HepG2 (cell line): Measurements from ENCODE around the gene IGF2. TPM values are rescaled to one million over a fixed set of nuclear protein-coding genes. Genes with fewer than 3 reads are reported as not detected.

Experiments used
- HNRNPH1 ChIP-seq: fragments of 200-400 bp; formaldehyde crosslinking; optimal IDR thresholded peaks from 2 replicates; pipeline ENCODE3; 2017; ENCODE audit warnings: mild to moderate bottlenecking, low read depth, low read length
- HOXA9 ChIP-seq: sonication (generic); formaldehyde crosslinking; IDR thresholded peaks from 2 replicates; pipeline ENCODE4 v1.8.1; 2022; ENCODE audit warnings: missing genetic modification reagents, mild to moderate bottlenecking, moderate library complexity, borderline replicate concordance
- KDM6A ChIP-seq: IDR thresholded peaks from 2 replicates; pipeline ENCODE4 v1.6.1; 2016; ENCODE audit warnings: low read depth
- KMT2B ChIP-seq: IDR thresholded peaks from 2 replicates; pipeline ENCODE4 v1.6.1; 2016; ENCODE audit warnings: missing genetic modification reagents, missing compliant biosample characterization
- RBFOX2 ChIP-seq: fragments of 200-400 bp; formaldehyde crosslinking; IDR thresholded peaks from 2 replicates; pipeline ENCODE4 v1.6.1; 2017; ENCODE audit warnings: low read depth, mild to moderate bottlenecking, low read length
- SRF ChIP-seq: IDR thresholded peaks from 2 replicates; pipeline ENCODE4 v1.6.1; 2011; ENCODE audit warnings: mild to moderate bottlenecking, low read depth, low read length, moderate library complexity
- YEATS2 ChIP-seq: sonication (generic); formaldehyde crosslinking; IDR thresholded peaks from 2 replicates; pipeline ENCODE4 v1.4.0; 2020; ENCODE audit warnings: missing genetic modification reagents, borderline replicate concordance
- ZBTB4 ChIP-seq: sonication (generic); formaldehyde crosslinking; IDR thresholded peaks from 2 replicates; pipeline ENCODE4 v1.4.0; 2020; ENCODE audit warnings: missing genetic modification reagents, mild to moderate bottlenecking, borderline replicate concordance
- ZBTB44 ChIP-seq: sonication (generic); formaldehyde crosslinking; IDR thresholded peaks from 2 replicates; pipeline ENCODE4 v1.4.0; 2020; ENCODE audit warnings: missing genetic modification reagents
- ZNF263 ChIP-seq: sonication (generic); formaldehyde crosslinking; IDR thresholded peaks from 2 replicates; pipeline ENCODE4 v1.4.0; 2020; ENCODE audit warnings: missing genetic modification reagents
- ZNF407 ChIP-seq: sonication (generic); formaldehyde crosslinking; IDR thresholded peaks from one replicate; pipeline ENCODE4 v1.5.1; 2020; ENCODE audit warnings: mild to moderate bottlenecking, missing genetic modification reagents; ENCODE audit errors: not compliant biosample characterization
- ZNF607 ChIP-seq: sonication (generic); formaldehyde crosslinking; IDR thresholded peaks from 2 replicates; pipeline ENCODE4 v1.5.1; 2020; ENCODE audit warnings: missing genetic modification reagents, mild to moderate bottlenecking, borderline replicate concordance
- ZNF660 ChIP-seq: sonication (generic); formaldehyde crosslinking; IDR thresholded peaks from 2 replicates; pipeline ENCODE4 v1.5.1; 2020; ENCODE audit warnings: mild to moderate bottlenecking, low read depth, missing genetic modification reagents, borderline replicate concordance
- ZNF703 ChIP-seq: sonication (generic); formaldehyde crosslinking; IDR thresholded peaks from 2 replicates; pipeline ENCODE4 v1.5.1; 2020; ENCODE audit warnings: missing genetic modification reagents, mild to moderate bottlenecking, moderate library complexity, borderline replicate concordance
- ZNF83 ChIP-seq: sonication (generic); formaldehyde crosslinking; IDR thresholded peaks from 2 replicates; pipeline ENCODE4 v1.4.0; 2020; ENCODE audit warnings: missing genetic modification reagents, mild to moderate bottlenecking, borderline replicate concordance
- polyA plus RNA-seq, 8 experiments: library from polyadenylated mRNA; depleted of rRNA in 3 of 8; stranded (reverse) in 7 of 8; unstranded in 1 of 8; fragments of >200 nt; fragmentation: Illumina TruSeq in 4 of 8; extraction: Trizol in 4 of 8; gene quantifications; 2 replicates each; pipeline versions ENCODE4 v1.2.1 to v1.2.3, GENCODE V29; 2011 to 2016; ENCODE audit warnings: low read depth in 4 of 8, missing spikeins in 1 of 8, mixed read lengths in 1 of 8; ENCODE audit not compliant: insufficient read depth in 1 of 8
- total RNA-seq, 5 experiments: library from RNA; depleted of rRNA; stranded (reverse); fragments of >200 nt; fragmentation: Illumina TruSeq; extraction: Trizol; gene quantifications; 2 replicates each; pipeline ENCODE4 v1.2.3, GENCODE V29; 2016; ENCODE audit warnings: low read depth in 1 of 5

Gene IGF2
- total and polyA plus RNA-seq, 2 of the 13 experiments (the other 11 are each of a cell fraction or from before 2014, with no cell fraction given): 79.1 to 254 TPM

GRCh38 chr11:2134022-2135010, 4.9 kb downstream of the IGF2 start (continued):
- no peak for TF ChIP-seq ZNF407 (CRISPR knock-in tag)
- TF ChIP-seq KMT2B: no peak
- TF ChIP-seq SRF: no peak
- 0 out of 2 replicates have a peak, but pooled peaks have one; percentile 29 for TF ChIP-seq ZNF607 (CRISPR knock-in tag)
- TF ChIP-seq ZNF83 (CRISPR knock-in tag): no peak; the same call in 1 of the 2 replicates
- no peak for TF ChIP-seq ZNF263
- TF ChIP-seq KDM6A (CRISPR knock-in tag): no peak
- TF ChIP-seq ZNF703 (CRISPR knock-in tag): no peak
- TF ChIP-seq ZBTB4 (CRISPR knock-in tag): no peak
- TF ChIP-seq ZNF660 (CRISPR knock-in tag): no peak
- TF ChIP-seq ZBTB44 (CRISPR knock-in tag): no peak
- no peak for TF ChIP-seq HOXA9 (CRISPR knock-in tag)
- TF ChIP-seq RBFOX2: peak; percentile 69
- TF ChIP-seq YEATS2: peak; percentile 14; the same call in 1 of the 2 replicates
- no peak for TF ChIP-seq HNRNPH1
